NCI-H345 treated with DMSO at 0.1 percent for 48 hours (cell line): ENCODE results near the gene MEIS1.
A peak's percentile ranks its signal among the peaks of the same experiment; 100 is the strongest.
"Not testable (repeated sequence)": the region's sequence is repeated elsewhere in the genome, so short reads cannot be mapped to it uniquely, and the experiment has no call there.

ENCODE experiments used
- DNase-seq: peaks from one replicate; lab custom pipeline; 2025; ENCODE audit not compliant: unreplicated experiment; lab: John Stamatoyannopoulos, UW

Gene MEIS1

DNA sequence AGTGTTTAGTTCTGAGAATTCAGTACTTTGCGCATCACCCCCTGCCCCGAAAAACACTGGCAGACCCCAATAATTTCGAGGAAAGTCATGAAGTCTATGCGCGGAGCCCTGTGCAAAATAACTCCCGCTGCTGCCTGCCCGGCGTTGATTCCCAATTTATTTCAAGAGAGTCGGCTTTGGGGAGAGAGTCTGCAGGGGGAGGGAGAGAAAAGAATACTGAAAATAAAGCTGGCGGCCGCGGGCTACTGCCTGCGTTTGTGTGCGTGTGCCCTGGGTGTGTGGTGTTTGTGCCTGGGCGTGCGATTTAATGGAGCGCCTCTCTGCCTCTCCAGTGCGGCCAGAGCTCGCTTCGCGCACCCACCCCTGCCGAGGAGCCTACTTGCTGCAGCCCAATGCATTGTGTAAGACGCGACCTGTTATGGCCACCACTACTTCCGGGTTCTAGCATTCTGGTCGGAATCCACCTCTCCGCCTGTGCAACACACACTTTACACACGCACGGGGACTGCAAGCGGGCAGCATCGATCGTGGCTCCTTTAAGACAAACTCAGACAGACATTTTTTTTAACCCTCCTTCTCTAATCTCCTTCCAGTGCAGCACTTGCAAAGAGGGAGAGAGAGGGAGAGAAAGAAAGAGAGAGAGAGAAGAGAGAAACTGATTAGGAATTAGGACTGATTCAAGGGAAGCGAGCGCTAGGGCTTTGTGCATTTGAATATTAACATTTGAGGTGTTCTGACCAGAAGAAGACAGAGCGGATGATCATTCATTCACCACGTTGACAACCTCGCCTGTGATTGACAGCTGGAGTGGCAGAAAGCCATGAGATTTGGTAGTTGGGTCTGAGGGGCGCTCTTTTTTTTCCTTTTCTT is at the start of gene MEIS1:
TSS of gene MEIS1 (plus strand) at position 447 of the 870 bp plus-strand sequence. CDS start 732 bp downstream, outside the sequence.
- DNase-seq, result peak; percentile 87

GRCh38 chr2:66387016-66387753 is 47.7 kb upstream of the MEIS1 start:
- no peak for DNase-seq

DNA sequence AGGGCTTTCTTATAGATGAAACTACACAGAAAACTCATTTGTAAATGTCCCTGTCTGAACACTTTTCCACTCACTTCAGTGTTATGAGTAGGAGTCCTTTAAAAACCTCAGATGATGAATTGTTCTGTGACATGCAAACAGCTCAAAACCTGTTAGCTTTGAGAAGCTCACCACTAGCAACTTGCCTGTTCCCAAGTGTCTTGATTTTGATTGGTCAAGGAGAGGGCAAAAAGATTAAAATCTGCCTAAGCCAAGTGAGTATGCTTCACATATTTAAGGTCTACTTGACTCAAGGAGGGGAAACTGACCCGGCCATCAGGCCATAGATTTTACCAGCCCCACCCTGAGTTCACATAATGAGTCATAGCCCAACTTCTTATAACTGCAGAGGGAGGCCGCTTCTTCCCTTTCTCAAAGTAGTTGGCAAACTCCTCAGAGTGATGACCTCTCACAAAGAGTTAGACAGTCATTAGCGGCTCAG is 45.2 kb upstream of the MEIS1 start:
- DNase-seq, result no peak

GRCh38 chr2:66390152-66390551 is 44.8 kb upstream of the MEIS1 start:
- no peak for DNase-seq

- no peak for DNase-seq
Observed at GRCh38 chr2:66390811-66391210, 44.1 kb upstream of the MEIS1 start.

GRCh38 chr2:66391240-66391639 is 43.7 kb upstream of the MEIS1 start:
- not testable (repeated sequence) for DNase-seq

- no peak for DNase-seq
Observed at GRCh38 chr2:66405473-66405872, 29.5 kb upstream of the MEIS1 start.

DNA sequence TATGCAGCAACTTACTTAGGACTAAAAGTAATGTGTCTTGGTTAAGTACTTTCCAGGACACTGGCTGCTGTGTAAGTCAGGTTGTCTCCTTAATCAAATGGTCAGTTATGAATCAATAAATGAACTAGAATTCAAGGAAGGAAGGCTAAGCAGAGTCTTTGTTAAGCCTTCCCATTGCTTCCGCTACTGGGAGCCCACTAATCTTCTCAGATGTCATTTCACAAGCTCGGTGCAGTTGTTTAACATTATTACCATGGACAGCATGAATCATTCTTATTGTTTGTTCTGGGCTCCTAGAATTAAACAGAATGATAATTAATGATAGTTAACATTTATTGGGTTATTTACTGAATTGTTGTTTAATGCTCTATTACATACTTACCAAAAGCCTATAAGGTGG is 26.0 kb upstream of the MEIS1 start:
- no peak for DNase-seq

DNA sequence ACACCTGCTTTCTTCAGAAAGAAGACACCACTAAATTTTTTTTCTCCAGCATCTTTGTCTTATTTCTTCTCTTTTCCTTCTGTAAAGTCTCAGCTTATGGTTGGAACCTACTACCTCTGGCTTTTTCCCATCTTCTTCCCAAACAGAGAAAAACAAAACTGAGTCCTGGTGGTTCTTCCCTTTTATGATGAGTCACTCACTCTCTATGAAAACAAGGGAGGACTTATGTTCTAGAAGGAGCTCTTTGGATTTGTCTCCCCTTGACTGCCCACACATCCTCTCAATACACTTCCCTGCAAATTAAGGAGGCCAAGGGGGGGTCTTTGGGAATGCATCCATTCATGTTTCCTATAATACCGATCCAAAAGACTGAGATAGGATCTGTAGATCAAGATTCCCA is 22.1 kb upstream of the MEIS1 start:
- DNase-seq, result no peak

DNA sequence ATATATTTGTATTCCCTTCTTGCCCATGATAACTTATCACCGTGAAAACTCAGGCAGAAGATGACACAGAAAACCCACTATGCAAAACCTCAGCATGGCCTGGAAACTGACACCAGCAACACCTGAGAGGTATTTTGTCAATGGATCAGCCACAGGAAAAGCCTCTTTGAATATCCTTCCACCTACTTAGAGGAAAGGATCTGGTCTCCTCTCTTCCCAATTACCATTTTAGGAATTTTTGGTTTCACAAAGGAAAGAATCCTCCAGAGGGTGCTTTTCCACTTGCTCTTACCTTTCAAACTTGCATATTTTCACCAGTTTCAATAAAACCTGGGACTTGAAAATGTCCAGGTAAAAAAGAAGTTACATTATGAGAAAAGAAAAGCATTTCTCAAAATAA is 20.0 kb upstream of the MEIS1 start:
- no peak for DNase-seq

DNA sequence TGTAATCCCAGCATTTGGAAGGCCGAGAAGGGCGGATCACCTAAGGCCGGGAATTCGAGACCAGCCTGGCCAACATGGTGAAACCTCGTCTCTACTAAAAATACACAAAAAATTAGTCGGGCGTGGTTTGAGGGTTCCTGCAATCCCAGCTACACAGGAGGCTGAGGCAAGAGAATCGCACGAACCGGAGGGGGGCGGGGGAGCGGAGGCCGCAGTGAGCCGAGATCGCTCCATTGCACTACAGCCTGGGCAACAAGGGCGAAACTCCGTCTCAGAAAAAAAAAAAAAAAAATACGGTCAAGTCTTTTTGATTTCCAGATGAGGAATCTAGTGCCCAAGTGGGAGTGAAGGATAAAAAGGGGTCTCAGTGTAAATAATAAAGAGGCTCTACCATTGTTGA is 16.5 kb upstream of the MEIS1 start:
- DNase-seq, result no peak

GRCh38 chr2:66421612-66422011 is 13.3 kb upstream of the MEIS1 start:
- DNase-seq, result no peak

- DNase-seq, result no peak
Observed at GRCh38 chr2:66423391-66424124, 11.4 kb upstream of the MEIS1 start.

DNA sequence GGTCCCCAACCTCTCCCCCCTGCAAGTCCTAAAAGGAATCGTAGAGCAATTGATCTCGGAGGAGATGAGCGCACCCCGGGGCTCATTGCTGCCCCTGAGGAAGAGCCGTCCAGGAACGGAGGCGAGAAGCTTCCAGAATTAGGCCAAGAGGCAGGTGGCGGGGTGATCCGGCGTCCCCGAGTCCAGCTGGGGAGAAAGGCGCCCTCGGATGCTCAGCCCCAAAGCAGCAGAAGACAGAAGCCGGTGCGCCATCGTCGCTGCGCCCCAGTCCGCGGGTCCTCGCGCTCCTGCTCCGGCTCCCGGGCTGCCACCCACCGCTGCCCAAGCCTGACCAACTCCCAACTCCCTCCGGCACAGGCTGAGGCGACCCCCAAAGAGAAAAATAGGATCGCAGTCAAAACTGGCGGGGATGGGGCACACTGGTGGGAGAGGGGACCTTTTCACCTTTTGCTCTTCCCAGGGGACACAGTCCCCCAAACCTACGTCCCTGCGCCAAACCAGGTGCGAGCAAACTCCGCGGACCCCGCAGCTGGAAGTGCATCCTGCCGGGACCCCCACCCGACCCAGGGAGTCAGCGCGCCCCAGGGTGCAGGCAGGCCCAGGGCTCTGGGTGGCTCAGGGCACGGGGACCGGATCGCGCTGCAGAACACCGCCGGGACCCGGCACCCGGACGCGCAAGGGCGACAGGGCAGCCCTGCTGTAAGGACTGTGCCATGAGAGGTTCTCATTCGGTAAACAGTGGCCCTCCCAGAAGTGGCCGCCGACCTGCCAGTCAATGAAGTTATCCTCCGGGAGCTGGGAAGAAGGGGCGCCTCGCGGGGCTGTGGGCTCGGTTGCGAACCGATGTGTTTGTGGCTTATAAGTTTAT is 8.4 kb upstream of the MEIS1 start:
- peak; percentile 25 for DNase-seq

DNA sequence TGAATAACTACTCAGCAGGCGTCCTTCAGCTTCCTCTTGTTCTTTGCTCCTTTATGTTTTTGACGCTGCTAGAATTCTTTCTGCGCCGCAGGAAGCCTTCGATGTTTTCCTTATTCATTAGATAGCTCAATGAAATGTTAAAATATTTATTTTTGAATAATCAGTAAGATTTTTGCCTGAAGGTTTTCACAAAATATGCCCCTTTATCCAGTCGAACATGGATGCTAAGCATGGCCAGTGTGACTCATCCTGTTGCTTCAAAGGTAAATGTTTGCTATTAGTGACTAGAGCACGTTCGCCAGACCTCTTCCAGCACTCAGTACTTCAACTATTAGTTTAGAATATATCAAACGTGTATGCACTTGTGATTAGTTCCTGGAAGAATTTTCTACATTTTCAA is 7.6 kb upstream of the MEIS1 start:
- peak; percentile 24 for DNase-seq

- DNase-seq, result peak; percentile 62
Observed at GRCh38 chr2:66428986-66429612, 5.8 kb upstream of the MEIS1 start.

GRCh38 chr2:66429693-66430504 is 5.0 kb upstream of the MEIS1 start:
- no peak for DNase-seq

DNA sequence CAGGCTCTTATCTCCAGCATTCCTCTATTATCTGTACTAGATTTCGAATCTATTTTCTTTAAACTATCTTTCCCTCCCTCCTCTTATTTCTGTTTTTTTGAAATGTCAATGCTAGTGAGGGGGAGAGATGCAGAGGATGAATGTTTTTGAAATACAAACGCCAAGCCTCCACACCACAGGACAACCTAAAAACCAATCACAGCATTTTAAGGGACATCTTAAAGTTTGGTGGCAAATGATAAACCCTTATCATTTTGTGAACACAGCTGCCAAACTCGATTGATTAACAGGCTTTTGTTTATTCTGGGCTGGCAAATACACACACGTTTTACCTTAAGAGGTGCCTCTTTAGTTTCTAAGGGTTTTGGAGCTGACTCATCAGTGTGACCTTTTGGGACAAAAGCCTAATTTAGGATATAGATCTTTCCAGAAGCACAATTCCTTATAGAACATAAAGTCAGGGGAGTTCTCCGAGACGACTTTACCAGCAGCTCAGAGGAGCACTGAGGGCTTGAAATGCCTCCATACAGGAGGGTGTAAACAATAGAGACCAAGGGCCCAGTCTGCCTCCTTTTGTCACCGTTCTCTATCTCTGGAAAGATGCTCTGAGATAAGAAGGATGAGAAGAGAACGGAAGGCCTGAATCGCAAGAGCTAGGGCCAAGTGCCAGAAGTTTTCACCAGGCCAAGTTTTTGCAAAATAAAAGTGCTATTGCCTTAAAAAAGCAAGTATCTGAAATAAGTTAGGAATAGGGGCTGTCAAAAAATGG is 4.2 kb upstream of the MEIS1 start:
- no peak for DNase-seq
